CD4-positive, alpha-beta T cell (primary cell): ENCODE measurements around the gene DAPK2. TPM values are rescaled to one million over a fixed set of nuclear protein-coding genes. Genes with fewer than 3 reads are reported as not detected.

Experiments used
- ATAC-seq: fragments of 200-7000 bp; cut with Tn5 transposase; one replicate; pipeline ENCODE4 v1.10.0; 2022; ENCODE audit warnings: mild to moderate bottlenecking; ENCODE audit not compliant: poor library complexity
- CTCF ChIA-PET: fragments of 350-600 bp; sonication (Branson Sonifier 250); formaldehyde crosslinking; loops from one replicate; lab custom pipeline; 2021; ENCODE audit warnings: antibody characterized with exemption, inconsistent platforms; lab: Charles Lee
- POLR2A ChIA-PET: fragments of 350-600 bp; sonication (Branson Sonifier 250); formaldehyde crosslinking; loops from one replicate; lab custom pipeline; 2021; ENCODE audit warnings: antibody characterized with exemption, inconsistent platforms; lab: Charles Lee
- DNase-seq, 14 experiments: peaks; one replicate each; pipeline ENCODE4 v3.0.0-alpha.2; 2013 to 2020; ENCODE audit warnings: mixed read lengths in 2 of 14
- H3K27ac ChIP-seq, 2 donors: one replicate each; pipeline versions ENCODE4 v1.5.1 to v1.7.0; 2013; ENCODE audit warnings: low read length in 2 of 2, low read depth in 1 of 2, mild to moderate bottlenecking in 1 of 2
- H3K27me3 ChIP-seq, 2 experiments: 1 replicate in 1 of 2; 2 replicates in 1 of 2; pipeline versions ENCODE4 v1.6.1 to v1.7.0; 2013; ENCODE audit warnings: low read length in 2 of 2, control low read depth in 1 of 2, mild to moderate bottlenecking in 1 of 2, moderate library complexity in 1 of 2; ENCODE audit not compliant: insufficient read depth in 2 of 2, control insufficient read depth in 1 of 2
- H3K36me3 ChIP-seq: one replicate; pipeline ENCODE4 v1.6.1; 2013; ENCODE audit warnings: low read length, control low read depth; ENCODE audit not compliant: insufficient read depth
- H3K4me1 ChIP-seq: one replicate; pipeline ENCODE4 v1.6.1; 2013; ENCODE audit warnings: low read length, control low read depth; ENCODE audit not compliant: insufficient read depth
- H3K4me3 ChIP-seq: one replicate; pipeline ENCODE4 v1.5.1; 2013; ENCODE audit warnings: mild to moderate bottlenecking, low read length, moderate library complexity
- H3K9me3 ChIP-seq, 2 experiments: 1 replicate in 1 of 2; 2 replicates in 1 of 2; pipeline versions ENCODE4 v1.6.1 to v1.7.0; 2013; ENCODE audit warnings: low read length in 2 of 2, mild to moderate bottlenecking in 2 of 2, control low read depth in 1 of 2, moderate library complexity in 1 of 2; ENCODE audit not compliant: control insufficient read depth in 1 of 2, insufficient read depth in 1 of 2
- H3K27ac Mint-ChIP-seq: one replicate; pipeline ENCODE4 v1.8.0; 2020; ENCODE audit warnings: mixed read lengths
- H3K27me3 Mint-ChIP-seq: one replicate; pipeline ENCODE4 v1.8.0; 2021; ENCODE audit warnings: mixed read lengths
- H3K36me3 Mint-ChIP-seq: one replicate; pipeline ENCODE4 v1.8.0; 2021; ENCODE audit warnings: low read depth, mixed read lengths
- H3K4me1 Mint-ChIP-seq: one replicate; pipeline ENCODE4 v1.8.0; 2021; ENCODE audit warnings: low read depth, mixed read lengths
- H3K4me3 Mint-ChIP-seq: one replicate; pipeline ENCODE4 v1.8.0; 2020; ENCODE audit warnings: mild to moderate bottlenecking, mixed read lengths
- H3K9me3 Mint-ChIP-seq: one replicate; pipeline ENCODE4 v1.8.0; 2020; ENCODE audit warnings: mixed read lengths
- intact Hi-C, 2 experiments: fragments of 100-400 bp; cut with DNase I in 1 of 2; cut with micrococcal nuclease in 1 of 2; formaldehyde crosslinking; loops; one replicate each; pipeline versions ENCODE4 v1.15.1 to v1.9.0; 2023 to 2025; cut with DNase I, micrococcal nuclease
- total RNA-seq, 174 experiments: library from RNA in 2 of 174; stranded (reverse) in 2 of 174; gene quantifications; one replicate each; pipeline ENCODE4 v1.2.3 and lab custom pipeline; 2021 to 2026
- TF ChIP-seq, protein P1 (sequence below): fragments of 200-600 bp; IDR thresholded peaks from one replicate; pipeline ENCODE4 v1.8.0; 2022; ENCODE audit warnings: antibody characterized with exemption, mild to moderate bottlenecking

DAPK2 gene
- total RNA-seq, 2 experiments from 2014 or later, result 1.3 to 1.6 TPM

GRCh38 chr15:63895194-63895593, 151.1 kb downstream of the DAPK2 start:
- DNase-seq (no peak), ATAC-seq (no peak)
- no peaks in the 10 kb centered on the region for H3K9me3 Mint-ChIP-seq

GRCh38 chr15:63894662-63894949, 151.7 kb downstream of the DAPK2 start:
- ATAC-seq (no peak), DNase-seq (no peak)
- Mint-ChIP-seq H3K9me3 (no peaks in the 10 kb centered on the region), H3K36me3 (no peaks in the 10 kb centered on the region), H3K27ac (peak overlapping the region; percentile 65), H3K27me3 (no peaks in the 10 kb centered on the region), H3K4me1 (peaks cover 88% of the 10 kb centered on the region), H3K4me3 (no peak overlapping the region)
- POLR2A ChIA-PET, result interaction anchor here (1.2 to 4.1 kb wide), 3 partner anchors 11 to 53 kb away, joined by 4 to 25 read pairs (median 5); no protein-coding TSS in a partner anchor
- peaks cover 79% of the 10 kb centered on the region for H3K4me1 ChIP-seq
- H3K27ac ChIP-seq, result no peak overlapping the region
- intact Hi-C loops, result loop anchor here (5.0 kb wide), 3 partner anchors 118 to 282 kb away; no protein-coding TSS in a partner anchor
- CTCF ChIA-PET, result interaction anchor here (2.1 kb wide), 1 partner anchor 152 kb away, joined by 8 read pairs; the partner anchor contains the start of gene DAPK2
- H3K27me3 ChIP-seq, result no peaks in the 10 kb centered on the region
- TF ChIP-seq, protein P1, sequence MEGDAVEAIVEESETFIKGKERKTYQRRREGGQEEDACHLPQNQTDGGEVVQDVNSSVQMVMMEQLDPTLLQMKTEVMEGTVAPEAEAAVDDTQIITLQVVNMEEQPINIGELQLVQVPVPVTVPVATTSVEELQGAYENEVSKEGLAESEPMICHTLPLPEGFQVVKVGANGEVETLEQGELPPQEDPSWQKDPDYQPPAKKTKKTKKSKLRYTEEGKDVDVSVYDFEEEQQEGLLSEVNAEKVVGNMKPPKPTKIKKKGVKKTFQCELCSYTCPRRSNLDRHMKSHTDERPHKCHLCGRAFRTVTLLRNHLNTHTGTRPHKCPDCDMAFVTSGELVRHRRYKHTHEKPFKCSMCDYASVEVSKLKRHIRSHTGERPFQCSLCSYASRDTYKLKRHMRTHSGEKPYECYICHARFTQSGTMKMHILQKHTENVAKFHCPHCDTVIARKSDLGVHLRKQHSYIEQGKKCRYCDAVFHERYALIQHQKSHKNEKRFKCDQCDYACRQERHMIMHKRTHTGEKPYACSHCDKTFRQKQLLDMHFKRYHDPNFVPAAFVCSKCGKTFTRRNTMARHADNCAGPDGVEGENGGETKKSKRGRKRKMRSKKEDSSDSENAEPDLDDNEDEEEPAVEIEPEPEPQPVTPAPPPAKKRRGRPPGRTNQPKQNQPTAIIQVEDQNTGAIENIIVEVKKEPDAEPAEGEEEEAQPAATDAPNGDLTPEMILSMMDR, result no peak
- peaks cover 0 to 7% of the 10 kb centered on the region in 2 experiments for H3K9me3 ChIP-seq
- no peaks in the 10 kb centered on the region for H3K36me3 ChIP-seq
- no peak overlapping the region for H3K4me3 ChIP-seq

More at GRCh38 chr15:63895194-63895593, 151.1 kb downstream of the DAPK2 start:
- ChIA-PET POLR2A (interaction anchor here (1.2 to 4.1 kb wide), 3 partner anchors 11 to 53 kb away, joined by 4 to 25 read pairs (median 5); no protein-coding TSS in a partner anchor), CTCF (interaction anchor here (2.1 kb wide), 1 partner anchor 151 kb away, joined by 8 read pairs; the partner anchor contains the start of gene DAPK2)
- H3K4me3 ChIP-seq, result no peak overlapping the region
- H3K27me3 Mint-ChIP-seq, result no peaks in the 10 kb centered on the region
- H3K9me3 ChIP-seq, result peaks cover 0 to 7% of the 10 kb centered on the region in 2 experiments
- peaks cover 81% of the 10 kb centered on the region for H3K4me1 ChIP-seq
- TF ChIP-seq, protein P1, result no peak
- H3K4me3 Mint-ChIP-seq, result no peak overlapping the region
- no peaks in the 10 kb centered on the region for H3K27me3 ChIP-seq
- H3K27ac Mint-ChIP-seq, result peak overlapping the region; percentile 65
- H3K4me1 Mint-ChIP-seq, result peaks cover 89% of the 10 kb centered on the region
- intact Hi-C loops, result no loop called here
- no peak overlapping the region for H3K27ac ChIP-seq
- no peaks in the 10 kb centered on the region for H3K36me3 Mint-ChIP-seq
- no peaks in the 10 kb centered on the region for H3K36me3 ChIP-seq

DNA sequence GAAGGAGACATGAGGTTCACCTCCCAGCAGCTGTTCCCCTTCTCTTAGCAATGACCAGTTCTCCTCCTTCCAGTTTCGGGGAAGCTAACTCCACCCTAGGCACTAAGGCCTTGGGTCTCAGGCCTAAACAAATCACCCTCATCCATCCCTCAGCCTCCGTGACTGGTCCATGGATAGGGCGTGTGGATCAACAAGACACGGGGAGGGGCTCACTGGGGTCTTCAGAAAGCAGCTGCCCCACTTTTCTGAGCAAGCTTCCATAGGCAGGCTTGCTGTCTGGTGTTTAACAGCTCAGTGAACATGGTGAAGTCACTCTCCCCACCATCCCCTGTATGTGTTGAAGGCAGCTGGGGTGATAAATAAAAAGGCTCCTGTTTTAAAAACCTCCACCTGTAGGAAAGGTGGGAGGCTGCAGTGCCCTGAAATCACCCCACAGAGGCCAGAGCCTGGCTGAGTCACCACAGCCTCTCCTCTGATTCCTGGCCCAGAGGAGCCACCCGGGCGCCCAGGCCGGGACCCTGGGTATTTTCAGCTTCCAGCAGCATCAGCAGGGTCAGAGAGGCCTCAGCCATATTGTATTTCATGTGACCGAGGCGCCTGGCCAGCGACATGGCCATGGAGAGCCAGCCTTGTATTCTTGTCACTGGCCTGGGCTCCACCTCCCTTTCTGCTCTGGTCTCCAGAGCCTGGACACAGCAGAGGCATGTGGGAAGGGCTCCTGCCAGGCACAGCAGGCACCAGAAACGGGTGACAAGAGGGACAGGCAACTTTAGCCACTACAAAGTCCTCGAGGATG, 152.2 kb downstream of the DAPK2 start:
- ChIA-PET POLR2A (interaction anchor here (0.6 to 4.1 kb wide), 6 partner anchors 10 to 110 kb away, joined by 3 to 25 read pairs (median 4); no protein-coding TSS in a partner anchor), CTCF (interaction anchor here (0.6 to 2.1 kb wide), 3 partner anchors 28 to 152 kb away, joined by 4 to 8 read pairs (median 6); partner anchors contain the start of gene DAPK2)
- Mint-ChIP-seq H3K27me3 (no peaks in the 10 kb centered on the region), H3K4me3 (no peak overlapping the region), H3K4me1 (peaks cover 88% of the 10 kb centered on the region), H3K9me3 (no peaks in the 10 kb centered on the region), H3K27ac (peak overlapping the region; percentile 86), H3K36me3 (no peaks in the 10 kb centered on the region)
- Histone ChIP-seq H3K4me3 (no peak overlapping the region), H3K4me1 (peaks cover 75% of the 10 kb centered on the region), H3K27me3 (no peaks in the 10 kb centered on the region), H3K27ac (no peak overlapping the region), H3K36me3 (no peaks in the 10 kb centered on the region), H3K9me3 (peaks cover 0 to 7% of the 10 kb centered on the region in 2 experiments)
- no peak for ATAC-seq
- TF ChIP-seq, protein P1, result no peak
- DNase-seq, result no peak
- intact Hi-C loops, result loop anchor here (1.0 to 5.0 kb wide), 5 partner anchors 34 to 282 kb away; no protein-coding TSS in a partner anchor
